Activated CD4-positive, alpha-beta T cell treated with anti-CD3 and anti-CD28 coated beads, Interleukin-2, amount 50 U/mL, for 48 hours (primary cell): ENCODE data around the gene CCDC88A.
"Not testable (repeated sequence)": the region's sequence is repeated elsewhere in the genome, so short reads cannot be mapped to it uniquely, and the experiment has no call there.

Experiments used
- DNase-seq, 2 experiments: peaks; one replicate each; pipeline ENCODE4 v3.0.0-alpha.2; 2020

The CCDC88A gene

GRCh38 chr2:55420871-55421270, 1.2 kb upstream of the CCDC88A start:
- DNase-seq, result no peak

GRCh38 chr2:55420439-55420725, 726 bp upstream of the CCDC88A start:
- DNase-seq, result no peak

- DNase-seq, result no peak
Measured at GRCh38 chr2:55419233-55419678, 400 bp downstream of the CCDC88A start.

GRCh38 chr2:55418512-55419232, 984 bp downstream of the CCDC88A start:
- DNase-seq, result no peak

- no peak for DNase-seq
Measured at GRCh38 chr2:55418072-55418471, 1.6 kb downstream of the CCDC88A start.

- no peak for DNase-seq
Measured at GRCh38 chr2:55416786-55417568, 2.7 kb downstream of the CCDC88A start.

GRCh38 chr2:55415300-55415699, 4.4 kb downstream of the CCDC88A start:
- DNase-seq, result no peak

- DNase-seq, result no peak
Measured at GRCh38 chr2:55408918-55409868, 10.5 kb downstream of the CCDC88A start.

GRCh38 chr2:55408098-55408882, 11.4 kb downstream of the CCDC88A start:
- DNase-seq, result no peak

GRCh38 chr2:55405116-55405515, 14.5 kb downstream of the CCDC88A start:
- DNase-seq, result no peak

GRCh38 chr2:55403256-55403998, 16.2 kb downstream of the CCDC88A start:
- no peak for DNase-seq

- no peak for DNase-seq
Measured at GRCh38 chr2:55401124-55401523, 18.5 kb downstream of the CCDC88A start.

GRCh38 chr2:55400332-55400731, 19.3 kb downstream of the CCDC88A start:
- DNase-seq, result no peak

GRCh38 chr2:55399815-55400214, 19.8 kb downstream of the CCDC88A start:
- no peak for DNase-seq

GRCh38 chr2:55395724-55396605, 23.7 kb downstream of the CCDC88A start:
- DNase-seq, result no peak

- DNase-seq, result no peak
Measured at GRCh38 chr2:55391615-55392242, 27.9 kb downstream of the CCDC88A start.

- no peak for DNase-seq
Measured at GRCh38 chr2:55391155-55391554, 28.5 kb downstream of the CCDC88A start.

GRCh38 chr2:55385516-55385915, 34.1 kb downstream of the CCDC88A start:
- DNase-seq, result not testable (repeated sequence)

GRCh38 chr2:55384786-55385185, 34.9 kb downstream of the CCDC88A start:
- DNase-seq, result no peak

GRCh38 chr2:55371376-55371775, 48.3 kb downstream of the CCDC88A start:
- no peak for DNase-seq
